GM19043 (cell line): ENCODE data around the gene FOXJ1.

ENCODE experiments used
- ATAC-seq: cut with Tn5 transposase; IDR thresholded peaks from one replicate; pipeline ENCODE4 v1.9.1; 2021; ENCODE audit warnings: low read depth; ENCODE audit not compliant: unreplicated experiment

FOXJ1 gene

GRCh38 chr17:76142585-76143041 is 1.6 kb upstream of the FOXJ1 start:
- no peak for ATAC-seq

GRCh38 chr17:76142039-76142584 is 1.1 kb upstream of the FOXJ1 start:
- ATAC-seq: no peak

GRCh38 chr17:76140661-76141211 is 309 bp downstream of the FOXJ1 start:
- no peak for ATAC-seq

- ATAC-seq: no peak
Measured at GRCh38 chr17:76139801-76140660, 1.0 kb downstream of the FOXJ1 start.

- ATAC-seq: no peak
Measured at GRCh38 chr17:76138896-76139752, 1.9 kb downstream of the FOXJ1 start.

- no peak for ATAC-seq
Measured at GRCh38 chr17:76138234-76138895, 2.7 kb downstream of the FOXJ1 start.

- ATAC-seq: no peak
Measured at GRCh38 chr17:76137351-76138233, 3.5 kb downstream of the FOXJ1 start.

- no peak for ATAC-seq
Measured at GRCh38 chr17:76137001-76137350, 4.1 kb downstream of the FOXJ1 start.

- ATAC-seq: no peak
Measured at GRCh38 chr17:76136276-76137000, 4.6 kb downstream of the FOXJ1 start.

- ATAC-seq: no peak
Measured at GRCh38 chr17:76135810-76136188, 5.2 kb downstream of the FOXJ1 start.

- no peak for ATAC-seq
Measured at GRCh38 chr17:76134911-76135809, 5.9 kb downstream of the FOXJ1 start.

GRCh38 chr17:76132574-76133338 is 8.3 kb downstream of the FOXJ1 start:
- ATAC-seq: no peak

- ATAC-seq: no peak
Measured at GRCh38 chr17:76131692-76132573, 9.1 kb downstream of the FOXJ1 start.

GRCh38 chr17:76131051-76131691 is 9.9 kb downstream of the FOXJ1 start:
- ATAC-seq: no peak

- ATAC-seq: no peak
Measured at GRCh38 chr17:76130473-76130872, 10.6 kb downstream of the FOXJ1 start.

GRCh38 chr17:76125922-76126321 is 15.1 kb downstream of the FOXJ1 start:
- no peak for ATAC-seq
